Ascending aorta (tissue), 2 donors: ENCODE results near the gene NPNT. TPM values are rescaled to one million over a fixed set of nuclear protein-coding genes. Genes with fewer than 3 reads are reported as not detected.

Source experiments
- DNase-seq, 2 donors: peaks; one replicate each; pipeline ENCODE4 v3.0.0-alpha.2; 2019; ENCODE audit warnings: low spot score in 2 of 2
- H3K27ac ChIP-seq, 2 donors: fragments of 200-600 bp; sonication (generic); one replicate each; pipeline ENCODE4 v1.5.1; 2016 to 2017; ENCODE audit warnings: mild to moderate bottlenecking in 1 of 2
- H3K27me3 ChIP-seq: fragments of 200-600 bp; sonication (generic); one replicate; pipeline ENCODE4 v1.5.1; 2017
- H3K36me3 ChIP-seq, 2 donors: fragments of 200-600 bp; sonication (generic); one replicate each; pipeline ENCODE4 v1.5.1; 2016
- H3K4me1 ChIP-seq, 2 donors: fragments of 200-600 bp; sonication (generic); one replicate each; pipeline ENCODE4 v1.5.1; 2016 to 2017; ENCODE audit warnings: mild to moderate bottlenecking in 1 of 2
- H3K4me3 ChIP-seq, 2 donors: fragments of 200-600 bp; sonication (generic); one replicate each; pipeline ENCODE4 v1.5.1; 2016 to 2017; ENCODE audit warnings: mild to moderate bottlenecking in 1 of 2
- H3K9me3 ChIP-seq, 2 donors: fragments of 200-600 bp; sonication (generic); one replicate each; pipeline ENCODE4 v1.5.1; 2016
- CTCF ChIP-seq, 3 experiments: fragments of 200-600 bp in 2 of 3; fragments of 450-650 bp in 1 of 3; sonication (generic) in 2 of 3; IDR thresholded peaks; one replicate each; pipeline ENCODE4 v1.5.1; 2016 to 2019; ENCODE audit warnings: antibody characterized with exemption in 3 of 3, mild to moderate bottlenecking in 1 of 3, moderate library complexity in 1 of 3
- intact Hi-C: fragments of 100-400 bp; cut with DNase I; formaldehyde crosslinking; loops from one replicate; pipeline ENCODE4 v1.15.1; 2023
- total RNA-seq: library from RNA; depleted of rRNA; stranded (reverse); fragments of >200 nt; gene quantifications from one replicate; pipeline ENCODE4 v1.1.0, GENCODE V29; 2016

NPNT gene
- total RNA-seq, 1 donor from 2014 or later, result 43.1 TPM

GRCh38 chr4:105909787-105910281 is 14.6 kb downstream of the NPNT start:
- TF ChIP-seq CTCF (IDR thresholded peaks at IDR 0.05), result no peak
- intact Hi-C loops, result no loop called here
- H3K4me1 ChIP-seq, result peaks cover 0 to 6% of the 10 kb centered on the region in 2 donors
- DNase-seq, result no peak
- no peaks in the 10 kb centered on the region for H3K27me3 ChIP-seq
- no peaks in the 10 kb centered on the region for H3K36me3 ChIP-seq
- H3K27ac ChIP-seq, result peak overlapping the region in 1 of 2 donors; percentile 17
- no peaks in the 10 kb centered on the region for H3K9me3 ChIP-seq
- no peak overlapping the region for H3K4me3 ChIP-seq

- peaks cover 0 to 10% of the 10 kb centered on the region in 2 donors for H3K4me1 ChIP-seq
Observed at GRCh38 chr4:105911426-105911825, 16.2 kb downstream of the NPNT start.

GRCh38 chr4:105912633-105913032 is 17.4 kb downstream of the NPNT start:
- Histone ChIP-seq H3K4me3 (peak overlapping the region in 1 of 2 donors; percentile 39), H3K9me3 (no peaks in the 10 kb centered on the region), H3K27ac (peak overlapping the region; percentile 64 to 67), H3K27me3 (no peaks in the 10 kb centered on the region), H3K4me1 (peaks cover 0 to 10% of the 10 kb centered on the region in 2 donors), H3K36me3 (no peaks in the 10 kb centered on the region)
- intact Hi-C loops, result no loop called here
- TF ChIP-seq CTCF (IDR thresholded peaks at IDR 0.05), result no peak
- no peak for DNase-seq

More at GRCh38 chr4:105911426-105911825, 16.2 kb downstream of the NPNT start:
- intact Hi-C loops, result no loop called here
- Histone ChIP-seq H3K9me3 (no peaks in the 10 kb centered on the region), H3K4me3 (no peak overlapping the region), H3K27me3 (no peaks in the 10 kb centered on the region), H3K27ac (peak overlapping the region; percentile 62 to 67), H3K36me3 (no peaks in the 10 kb centered on the region)
- DNase-seq, result no peak
- no peak for TF ChIP-seq CTCF (IDR thresholded peaks at IDR 0.05)

- Histone ChIP-seq H3K36me3 (no peaks in the 10 kb centered on the region), H3K9me3 (no peaks in the 10 kb centered on the region), H3K4me3 (no peak overlapping the region), H3K27ac (peak overlapping the region; percentile 19 to 44), H3K4me1 (peaks cover 0 to 22% of the 10 kb centered on the region in 2 donors), H3K27me3 (no peaks in the 10 kb centered on the region)
- TF ChIP-seq CTCF (IDR thresholded peaks at IDR 0.05), result no peak
- DNase-seq, result no peak
- intact Hi-C loops, result no loop called here
Observed at GRCh38 chr4:105917171-105917685, 22.0 kb downstream of the NPNT start.

- DNase-seq, result no peak
- Histone ChIP-seq H3K36me3 (no peaks in the 10 kb centered on the region), H3K27ac (peak overlapping the region; percentile 52 to 64), H3K27me3 (no peaks in the 10 kb centered on the region), H3K4me3 (no peak overlapping the region), H3K9me3 (no peaks in the 10 kb centered on the region), H3K4me1 (peaks cover 0 to 37% of the 10 kb centered on the region in 2 donors)
- intact Hi-C loops, result loop anchor here (5.0 to 10.0 kb wide), 2 partner anchors 56 to 394 kb away; partner anchors contain the start of genes AIMP1 and TBCK
- TF ChIP-seq CTCF (IDR thresholded peaks at IDR 0.05), result no peak
Observed at GRCh38 chr4:105921301-105921700, 26.0 kb downstream of the NPNT start.
